ENCODE data around the gene ZIM2.

DNA sequence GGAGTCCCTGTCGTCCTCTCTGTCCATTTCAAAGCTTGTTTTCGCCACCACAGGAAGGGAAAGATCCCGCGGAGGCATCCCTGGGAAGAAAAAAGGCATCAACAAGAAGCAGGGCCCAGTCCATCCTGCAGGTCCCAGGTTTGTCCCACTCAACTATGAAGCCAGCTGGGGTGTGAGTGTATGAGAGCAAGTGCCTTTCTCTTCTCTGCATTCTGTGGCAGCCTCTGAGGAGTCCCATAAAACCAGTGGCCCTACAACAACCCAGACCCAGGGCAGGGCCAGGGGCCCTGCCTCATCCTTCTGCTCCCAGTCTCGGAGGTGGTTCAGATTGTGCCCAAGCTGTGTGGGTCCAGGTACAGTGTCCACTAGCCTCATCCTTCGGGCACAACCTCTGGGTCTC lies 18.9 kb downstream of the ZIM2 start:
- no peak for TF ChIP-seq POLR2A (IDR thresholded peaks at IDR 0.05)
- TF ChIP-seq, protein P1, sequence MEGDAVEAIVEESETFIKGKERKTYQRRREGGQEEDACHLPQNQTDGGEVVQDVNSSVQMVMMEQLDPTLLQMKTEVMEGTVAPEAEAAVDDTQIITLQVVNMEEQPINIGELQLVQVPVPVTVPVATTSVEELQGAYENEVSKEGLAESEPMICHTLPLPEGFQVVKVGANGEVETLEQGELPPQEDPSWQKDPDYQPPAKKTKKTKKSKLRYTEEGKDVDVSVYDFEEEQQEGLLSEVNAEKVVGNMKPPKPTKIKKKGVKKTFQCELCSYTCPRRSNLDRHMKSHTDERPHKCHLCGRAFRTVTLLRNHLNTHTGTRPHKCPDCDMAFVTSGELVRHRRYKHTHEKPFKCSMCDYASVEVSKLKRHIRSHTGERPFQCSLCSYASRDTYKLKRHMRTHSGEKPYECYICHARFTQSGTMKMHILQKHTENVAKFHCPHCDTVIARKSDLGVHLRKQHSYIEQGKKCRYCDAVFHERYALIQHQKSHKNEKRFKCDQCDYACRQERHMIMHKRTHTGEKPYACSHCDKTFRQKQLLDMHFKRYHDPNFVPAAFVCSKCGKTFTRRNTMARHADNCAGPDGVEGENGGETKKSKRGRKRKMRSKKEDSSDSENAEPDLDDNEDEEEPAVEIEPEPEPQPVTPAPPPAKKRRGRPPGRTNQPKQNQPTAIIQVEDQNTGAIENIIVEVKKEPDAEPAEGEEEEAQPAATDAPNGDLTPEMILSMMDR (IDR thresholded peaks at IDR 0.05) = no peak
